ENCODE measurements around the gene SEPTIN5. TPM values are rescaled to one million over a fixed set of nuclear protein-coding genes. Genes with fewer than 3 reads are reported as not detected.

Gene SEPTIN5
- polyA plus RNA-seq (2011; rRNA removed): 4.6 and 5.7 TPM in 2 replicates
- 8.7 and 9.2 TPM in 2 replicates for polyA plus RNA-seq (2012; cell fraction: cytosol; rRNA removed)
- 26.6 and 30.3 TPM in 2 replicates for polyA plus RNA-seq (2012; cell fraction: nucleus; rRNA removed)
- polyA plus RNA-seq (2017; fragmentation: RNase III; extraction: RNeasy Plus Mini Kit Qiagen cat#74134 plus additional on column Dnase treatment): 10.8 to 13.9 TPM (median 12.6 TPM) in 3 replicates
- polyA minus RNA-seq (2011; rRNA and poly(A)+ RNA removed): 7.7 and 11.8 TPM in 2 replicates

DNA sequence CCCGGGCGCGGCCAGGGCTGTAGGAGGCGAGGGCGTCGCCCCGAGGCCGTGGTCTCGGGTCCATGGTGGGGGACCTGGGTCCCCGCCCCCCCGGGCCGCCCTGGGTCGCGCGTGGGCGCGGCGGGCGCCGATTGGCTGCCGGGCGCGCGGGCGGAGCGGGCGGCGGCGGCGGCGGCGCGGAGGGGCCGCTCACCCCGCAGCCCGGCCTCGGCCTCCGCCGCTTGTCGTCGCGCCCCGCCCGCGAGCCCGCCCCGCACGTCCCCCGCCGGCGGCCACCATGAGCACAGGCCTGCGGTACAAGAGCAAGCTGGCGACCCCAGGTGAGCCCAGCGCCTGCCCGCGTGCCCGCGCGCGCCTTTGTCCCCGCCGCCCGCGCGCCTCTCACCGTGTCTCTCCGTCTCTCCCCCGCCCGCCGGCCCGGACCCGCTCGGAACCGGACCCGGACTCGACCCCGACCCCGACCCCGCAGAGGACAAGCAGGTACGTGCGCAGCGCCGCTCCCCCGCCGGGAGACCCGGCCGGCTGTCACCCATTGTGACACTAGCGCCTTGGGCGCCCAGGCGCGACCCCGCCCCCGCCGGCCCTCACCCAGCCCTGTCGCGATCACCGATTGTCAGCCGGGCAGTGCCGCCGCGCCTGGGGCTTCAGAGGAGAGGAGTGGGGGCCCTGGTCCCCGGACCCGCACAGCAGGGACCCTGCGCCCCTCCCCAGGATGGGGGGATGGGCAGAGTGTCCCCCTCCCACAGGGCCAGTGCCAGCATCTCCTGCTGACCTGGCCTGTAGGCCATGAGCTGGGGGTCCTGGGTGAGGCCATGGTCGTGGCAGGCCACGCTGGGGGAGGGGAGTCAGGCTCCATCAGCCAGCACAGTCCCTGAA, at the start of gene SEPTIN5:
TSS of gene SEPTIN5 (plus strand) at position 192 of the 876 bp plus-strand sequence. CDS start at position 278, 86 bp downstream.
- POLR2A ChIA-PET: no interaction called here
- ATAC-seq: no peak

More for the DNA sequence above, at the start of gene SEPTIN5:
- Histone ChIP-seq H3K4me1 (peaks cover 9% of the 10 kb centered on the region; the same call in 1 of the 3 replicates), H3K4me2 (peak within 1 kb of the TSS; percentile 99), H3K4me3 (peak within 1 kb of the TSS; percentile 63), H3K27ac (peak within 1 kb of the TSS; percentile 62 to 90), H3K9me3 (no peaks in the 10 kb centered on the region)
- DNase-seq (ENCODE audit: low read depth in 1 of 2, low spot score in 1 of 2): no peak
- CTCF ChIA-PET: interaction anchor here (1.2 to 2.9 kb wide), 3 partner anchors 9 to 85 kb away, joined by 3 to 13 read pairs (median 6); no protein-coding TSS in a partner anchor
- no peak for FAIRE-seq
- TF ChIP-seq ZNF302 (CRISPR knock-in tag; IDR thresholded peaks at IDR 0.05) (no peak), SREBF2 (IDR thresholded peaks at IDR 0.05) (no peak), RAD21 (conservative IDR thresholded peaks at IDR 0.05 in 1 of 2, IDR thresholded peaks at IDR 0.05 in 1 of 2) (no peak), HOXB5 (CRISPR knock-in tag; IDR thresholded peaks at IDR 0.05) (no peak), RFX5 (IDR thresholded peaks at IDR 0.05) (no peak), NFE2L2 (conservative IDR thresholded peaks at IDR 0.05; ENCODE audit: low read length) (no peak), PHF8 (IDR thresholded peaks at IDR 0.05; ENCODE audit: borderline replicate concordance, low read depth) (no peak), CBX8 (IDR thresholded peaks at IDR 0.05) (no peak), EHF (CRISPR knock-in tag; IDR thresholded peaks at IDR 0.05) (no peak), EHMT2 (IDR thresholded peaks at IDR 0.05; ENCODE audit: low read depth) (no peak), FOXS1 (CRISPR knock-in tag; IDR thresholded peaks at IDR 0.05) (no peak), CBX2 (IDR thresholded peaks at IDR 0.05; ENCODE audit: borderline replicate concordance, low read depth) (no peak), EP300 (IDR thresholded peaks at IDR 0.05) (no peak)
- TF ChIP-seq, protein P1, sequence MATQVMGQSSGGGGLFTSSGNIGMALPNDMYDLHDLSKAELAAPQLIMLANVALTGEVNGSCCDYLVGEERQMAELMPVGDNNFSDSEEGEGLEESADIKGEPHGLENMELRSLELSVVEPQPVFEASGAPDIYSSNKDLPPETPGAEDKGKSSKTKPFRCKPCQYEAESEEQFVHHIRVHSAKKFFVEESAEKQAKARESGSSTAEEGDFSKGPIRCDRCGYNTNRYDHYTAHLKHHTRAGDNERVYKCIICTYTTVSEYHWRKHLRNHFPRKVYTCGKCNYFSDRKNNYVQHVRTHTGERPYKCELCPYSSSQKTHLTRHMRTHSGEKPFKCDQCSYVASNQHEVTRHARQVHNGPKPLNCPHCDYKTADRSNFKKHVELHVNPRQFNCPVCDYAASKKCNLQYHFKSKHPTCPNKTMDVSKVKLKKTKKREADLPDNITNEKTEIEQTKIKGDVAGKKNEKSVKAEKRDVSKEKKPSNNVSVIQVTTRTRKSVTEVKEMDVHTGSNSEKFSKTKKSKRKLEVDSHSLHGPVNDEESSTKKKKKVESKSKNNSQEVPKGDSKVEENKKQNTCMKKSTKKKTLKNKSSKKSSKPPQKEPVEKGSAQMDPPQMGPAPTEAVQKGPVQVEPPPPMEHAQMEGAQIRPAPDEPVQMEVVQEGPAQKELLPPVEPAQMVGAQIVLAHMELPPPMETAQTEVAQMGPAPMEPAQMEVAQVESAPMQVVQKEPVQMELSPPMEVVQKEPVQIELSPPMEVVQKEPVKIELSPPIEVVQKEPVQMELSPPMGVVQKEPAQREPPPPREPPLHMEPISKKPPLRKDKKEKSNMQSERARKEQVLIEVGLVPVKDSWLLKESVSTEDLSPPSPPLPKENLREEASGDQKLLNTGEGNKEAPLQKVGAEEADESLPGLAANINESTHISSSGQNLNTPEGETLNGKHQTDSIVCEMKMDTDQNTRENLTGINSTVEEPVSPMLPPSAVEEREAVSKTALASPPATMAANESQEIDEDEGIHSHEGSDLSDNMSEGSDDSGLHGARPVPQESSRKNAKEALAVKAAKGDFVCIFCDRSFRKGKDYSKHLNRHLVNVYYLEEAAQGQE (IDR thresholded peaks at IDR 0.05): no peak
- TF ChIP-seq, protein P2, sequence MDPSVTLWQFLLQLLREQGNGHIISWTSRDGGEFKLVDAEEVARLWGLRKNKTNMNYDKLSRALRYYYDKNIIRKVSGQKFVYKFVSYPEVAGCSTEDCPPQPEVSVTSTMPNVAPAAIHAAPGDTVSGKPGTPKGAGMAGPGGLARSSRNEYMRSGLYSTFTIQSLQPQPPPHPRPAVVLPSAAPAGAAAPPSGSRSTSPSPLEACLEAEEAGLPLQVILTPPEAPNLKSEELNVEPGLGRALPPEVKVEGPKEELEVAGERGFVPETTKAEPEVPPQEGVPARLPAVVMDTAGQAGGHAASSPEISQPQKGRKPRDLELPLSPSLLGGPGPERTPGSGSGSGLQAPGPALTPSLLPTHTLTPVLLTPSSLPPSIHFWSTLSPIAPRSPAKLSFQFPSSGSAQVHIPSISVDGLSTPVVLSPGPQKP (IDR thresholded peaks at IDR 0.05; ENCODE audit: low read depth, low read length): no peak
- TF ChIP-seq, protein P3, sequence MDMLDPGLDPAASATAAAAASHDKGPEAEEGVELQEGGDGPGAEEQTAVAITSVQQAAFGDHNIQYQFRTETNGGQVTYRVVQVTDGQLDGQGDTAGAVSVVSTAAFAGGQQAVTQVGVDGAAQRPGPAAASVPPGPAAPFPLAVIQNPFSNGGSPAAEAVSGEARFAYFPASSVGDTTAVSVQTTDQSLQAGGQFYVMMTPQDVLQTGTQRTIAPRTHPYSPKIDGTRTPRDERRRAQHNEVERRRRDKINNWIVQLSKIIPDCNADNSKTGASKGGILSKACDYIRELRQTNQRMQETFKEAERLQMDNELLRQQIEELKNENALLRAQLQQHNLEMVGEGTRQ (IDR thresholded peaks at IDR 0.05): no peak
- TF ChIP-seq, protein P4, sequence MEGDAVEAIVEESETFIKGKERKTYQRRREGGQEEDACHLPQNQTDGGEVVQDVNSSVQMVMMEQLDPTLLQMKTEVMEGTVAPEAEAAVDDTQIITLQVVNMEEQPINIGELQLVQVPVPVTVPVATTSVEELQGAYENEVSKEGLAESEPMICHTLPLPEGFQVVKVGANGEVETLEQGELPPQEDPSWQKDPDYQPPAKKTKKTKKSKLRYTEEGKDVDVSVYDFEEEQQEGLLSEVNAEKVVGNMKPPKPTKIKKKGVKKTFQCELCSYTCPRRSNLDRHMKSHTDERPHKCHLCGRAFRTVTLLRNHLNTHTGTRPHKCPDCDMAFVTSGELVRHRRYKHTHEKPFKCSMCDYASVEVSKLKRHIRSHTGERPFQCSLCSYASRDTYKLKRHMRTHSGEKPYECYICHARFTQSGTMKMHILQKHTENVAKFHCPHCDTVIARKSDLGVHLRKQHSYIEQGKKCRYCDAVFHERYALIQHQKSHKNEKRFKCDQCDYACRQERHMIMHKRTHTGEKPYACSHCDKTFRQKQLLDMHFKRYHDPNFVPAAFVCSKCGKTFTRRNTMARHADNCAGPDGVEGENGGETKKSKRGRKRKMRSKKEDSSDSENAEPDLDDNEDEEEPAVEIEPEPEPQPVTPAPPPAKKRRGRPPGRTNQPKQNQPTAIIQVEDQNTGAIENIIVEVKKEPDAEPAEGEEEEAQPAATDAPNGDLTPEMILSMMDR (IDR thresholded peaks at IDR 0.05): no peak
- no CpG with 5 or more reads among the region's 106 CpGs for WGBS (ENCODE audit: missing lambda C conversion rate)

Data from A549 (cell line).